Dermis microvascular lymphatic vessel endothelial cell (primary cell): ENCODE data around the gene PPP1R15B. TPM values are rescaled to one million over a fixed set of nuclear protein-coding genes. Genes with fewer than 3 reads are reported as not detected.
"Not testable (repeated sequence)": the region's sequence is repeated elsewhere in the genome, so short reads cannot be mapped to it uniquely, and the experiment has no call there.

Experiments used
- DNase-seq, 2 donors: peaks; one replicate each; pipeline versions ENCODE4 v3.0.0 to v3.0.0-alpha.2; 2010; ENCODE audit warnings: low read depth in 2 of 2
- total RNA-seq: library from RNA; depleted of rRNA; stranded (reverse); fragments of >200 nt; gene quantifications from 2 replicates; pipeline ENCODE4 v1.2.1, GENCODE V29; 2014

Gene PPP1R15B
- total RNA-seq, 1 donor from 2014 or later: 17.5 TPM

GRCh38 chr1:204443871-204444581 lies 32.4 kb upstream of the PPP1R15B start:
- no peak for DNase-seq

GRCh38 chr1:204443260-204443619 lies 31.6 kb upstream of the PPP1R15B start:
- no peak for DNase-seq

- no peak for DNase-seq
These were observed 31.0 kb upstream of the PPP1R15B start for GRCh38 chr1:204442376-204443259.

GRCh38 chr1:204441558-204441957 lies 29.9 kb upstream of the PPP1R15B start:
- DNase-seq: peak in 1 of 2 donors; percentile 68

- DNase-seq: no peak
These were observed 28.2 kb upstream of the PPP1R15B start for GRCh38 chr1:204439621-204440375.

- peak in 1 of 2 donors; percentile 49 for DNase-seq
These were observed 27.0 kb upstream of the PPP1R15B start for GRCh38 chr1:204438628-204439027.

- DNase-seq: no peak
These were observed 26.4 kb upstream of the PPP1R15B start for GRCh38 chr1:204437796-204438570.

- DNase-seq: no peak
These were observed 24.3 kb upstream of the PPP1R15B start for GRCh38 chr1:204435872-204436271.

- DNase-seq: no peak
These were observed 23.8 kb upstream of the PPP1R15B start for GRCh38 chr1:204435381-204435831.

- no peak for DNase-seq
These were observed 22.6 kb upstream of the PPP1R15B start for GRCh38 chr1:204434116-204434755.

- DNase-seq: no peak
These were observed 21.1 kb upstream of the PPP1R15B start for GRCh38 chr1:204432708-204433107.

- DNase-seq: peak; percentile 77 to 79
These were observed 19.9 kb upstream of the PPP1R15B start for GRCh38 chr1:204431310-204432184.

GRCh38 chr1:204429746-204430145 lies 18.1 kb upstream of the PPP1R15B start:
- DNase-seq: no peak

GRCh38 chr1:204426971-204427701 lies 15.5 kb upstream of the PPP1R15B start:
- no peak for DNase-seq

GRCh38 chr1:204426474-204426873 lies 14.9 kb upstream of the PPP1R15B start:
- no peak for DNase-seq

- no peak for DNase-seq
These were observed 14.4 kb upstream of the PPP1R15B start for GRCh38 chr1:204426035-204426436.

- DNase-seq: no peak
These were observed 13.0 kb upstream of the PPP1R15B start for GRCh38 chr1:204424621-204425020.

- not testable (repeated sequence) for DNase-seq
These were observed 10.6 kb upstream of the PPP1R15B start for GRCh38 chr1:204422061-204422705.
